Fibroblast of the aortic adventitia (primary cell): ENCODE measurements around the gene EID3. TPM values are rescaled to one million over a fixed set of nuclear protein-coding genes. Genes with fewer than 3 reads are reported as not detected.
A peak's percentile ranks its signal among the peaks of the same experiment; 100 is the strongest.

Source experiments
- DNase-seq: peaks from one replicate; pipeline ENCODE4 v3.0.0-alpha.2; 2010; ENCODE audit warnings: low read depth
- H3K4me3 ChIP-seq: 2 replicates; pipeline ENCODE4 v1.5.1; 2011; ENCODE audit warnings: low read depth, mild to moderate bottlenecking, control low read depth, low read length, moderate library complexity
- total RNA-seq: library from RNA; depleted of rRNA; stranded (reverse); fragments of >200 nt; gene quantifications from 2 replicates; pipeline ENCODE4 v1.2.3, GENCODE V29; 2012; ENCODE audit warnings: low replicate concordance
- TF ChIP-seq, protein P1 (sequence below): IDR thresholded peaks from 2 replicates; pipeline ENCODE4 v1.5.1; 2011; ENCODE audit warnings: mild to moderate bottlenecking, low read length, control low read depth, inconsistent platforms; ENCODE audit not compliant: insufficient read depth

EID3 gene
- total RNA-seq, 1 donor, result 14.9 TPM

GRCh38 chr12:104290320-104290719, 13.2 kb upstream of the EID3 start:
- TF ChIP-seq, protein P1, sequence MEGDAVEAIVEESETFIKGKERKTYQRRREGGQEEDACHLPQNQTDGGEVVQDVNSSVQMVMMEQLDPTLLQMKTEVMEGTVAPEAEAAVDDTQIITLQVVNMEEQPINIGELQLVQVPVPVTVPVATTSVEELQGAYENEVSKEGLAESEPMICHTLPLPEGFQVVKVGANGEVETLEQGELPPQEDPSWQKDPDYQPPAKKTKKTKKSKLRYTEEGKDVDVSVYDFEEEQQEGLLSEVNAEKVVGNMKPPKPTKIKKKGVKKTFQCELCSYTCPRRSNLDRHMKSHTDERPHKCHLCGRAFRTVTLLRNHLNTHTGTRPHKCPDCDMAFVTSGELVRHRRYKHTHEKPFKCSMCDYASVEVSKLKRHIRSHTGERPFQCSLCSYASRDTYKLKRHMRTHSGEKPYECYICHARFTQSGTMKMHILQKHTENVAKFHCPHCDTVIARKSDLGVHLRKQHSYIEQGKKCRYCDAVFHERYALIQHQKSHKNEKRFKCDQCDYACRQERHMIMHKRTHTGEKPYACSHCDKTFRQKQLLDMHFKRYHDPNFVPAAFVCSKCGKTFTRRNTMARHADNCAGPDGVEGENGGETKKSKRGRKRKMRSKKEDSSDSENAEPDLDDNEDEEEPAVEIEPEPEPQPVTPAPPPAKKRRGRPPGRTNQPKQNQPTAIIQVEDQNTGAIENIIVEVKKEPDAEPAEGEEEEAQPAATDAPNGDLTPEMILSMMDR, result no peak
- peak overlapping the region; percentile 97 for H3K4me3 ChIP-seq
- DNase-seq, result peak; percentile 34

GRCh38 chr12:104290855-104291254, 12.7 kb upstream of the EID3 start:
- TF ChIP-seq, protein P1, result no peak

DNA sequence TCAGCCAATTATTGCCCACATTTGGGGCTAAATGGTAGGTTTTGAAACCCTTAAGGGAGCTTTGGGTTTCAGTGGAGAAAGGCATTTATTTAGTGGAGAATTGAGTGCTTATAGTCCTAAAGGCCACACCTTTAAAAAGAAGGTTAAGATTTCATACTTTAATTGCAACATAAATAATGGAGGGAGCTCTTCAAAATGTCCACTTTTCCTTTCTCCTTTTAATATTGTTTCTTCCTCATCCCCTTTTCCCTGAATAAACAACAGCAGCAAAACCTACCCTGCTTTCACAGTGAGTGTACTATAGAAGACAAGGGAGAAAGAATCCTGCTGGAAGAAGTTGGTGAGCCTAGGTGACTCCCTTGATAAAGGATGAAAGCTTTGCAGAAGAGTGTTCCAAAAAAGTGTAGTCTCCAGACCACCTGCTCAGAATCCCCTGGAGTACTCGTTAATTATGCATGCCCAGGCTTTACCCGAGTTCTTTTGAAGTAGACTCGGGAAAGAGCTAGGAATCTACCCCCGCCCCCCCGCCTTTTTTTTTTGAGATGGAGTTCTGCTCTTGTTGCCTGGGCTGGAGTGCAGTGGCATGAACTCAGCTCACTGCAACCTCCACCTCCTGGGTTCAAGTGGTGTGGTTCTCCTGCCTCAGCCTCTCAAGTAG, 11.5 kb upstream of the EID3 start:
- TF ChIP-seq, protein P1, result no peak
- peak; percentile 4 for DNase-seq
- H3K4me3 ChIP-seq, result peak overlapping the region; percentile 49

More at GRCh38 chr12:104290855-104291254, 12.7 kb upstream of the EID3 start:
- peak; percentile 39 for DNase-seq
- peak overlapping the region; percentile 97 for H3K4me3 ChIP-seq

DNA sequence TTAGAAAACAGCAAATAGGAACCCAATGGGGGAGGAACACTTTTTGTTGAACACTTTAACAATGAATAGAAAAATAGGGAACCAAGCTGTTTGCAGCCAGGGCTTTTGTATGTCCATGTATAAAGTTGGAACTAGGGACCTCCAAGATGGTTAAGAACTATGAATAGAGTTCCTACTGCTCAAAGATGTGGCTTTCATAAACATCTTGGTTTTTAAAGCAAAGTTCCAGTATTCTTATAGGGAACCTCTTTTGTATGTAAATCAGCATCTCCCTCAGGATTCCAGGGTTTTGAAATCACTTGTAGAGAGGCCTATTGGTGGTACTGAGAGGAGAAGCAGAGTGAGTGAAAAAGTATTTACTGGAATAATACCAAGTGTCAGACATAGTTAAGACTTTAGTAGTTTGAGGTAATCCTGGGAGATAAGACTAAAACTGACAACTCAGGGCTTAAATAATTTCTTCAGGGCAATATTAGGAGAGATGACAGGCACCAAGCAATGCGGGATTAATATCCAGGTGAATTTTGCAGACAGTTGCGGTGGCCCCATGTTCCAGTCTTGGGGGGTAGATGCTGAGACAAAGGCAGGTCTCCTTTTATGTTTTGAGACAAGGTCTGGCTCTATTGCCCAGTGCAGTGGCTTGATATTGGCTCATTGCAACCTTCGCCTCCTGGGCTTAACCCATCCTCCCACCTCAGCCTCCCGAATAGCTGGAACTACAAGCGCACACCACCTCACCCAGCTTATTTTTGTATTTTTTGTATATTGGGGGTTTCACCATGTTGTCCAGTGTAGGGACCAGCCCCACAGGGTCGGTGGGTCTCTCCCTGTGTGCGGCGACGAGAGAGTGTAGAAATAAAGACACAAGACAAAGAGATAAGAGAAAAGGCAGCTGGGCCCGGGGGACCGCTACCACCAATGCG, 10.4 kb upstream of the EID3 start:
- peak; percentile 59 for DNase-seq
- H3K4me3 ChIP-seq, result peak overlapping the region; percentile 51

GRCh38 chr12:104294158-104294859, 9.2 kb upstream of the EID3 start:
- DNase-seq, result peak; percentile 53
- H3K4me3 ChIP-seq, result peak overlapping the region; percentile 46
- TF ChIP-seq, protein P1, result peak; percentile 38

More for the DNA sequence above, 10.4 kb upstream of the EID3 start:
- TF ChIP-seq, protein P1, result no peak

DNA sequence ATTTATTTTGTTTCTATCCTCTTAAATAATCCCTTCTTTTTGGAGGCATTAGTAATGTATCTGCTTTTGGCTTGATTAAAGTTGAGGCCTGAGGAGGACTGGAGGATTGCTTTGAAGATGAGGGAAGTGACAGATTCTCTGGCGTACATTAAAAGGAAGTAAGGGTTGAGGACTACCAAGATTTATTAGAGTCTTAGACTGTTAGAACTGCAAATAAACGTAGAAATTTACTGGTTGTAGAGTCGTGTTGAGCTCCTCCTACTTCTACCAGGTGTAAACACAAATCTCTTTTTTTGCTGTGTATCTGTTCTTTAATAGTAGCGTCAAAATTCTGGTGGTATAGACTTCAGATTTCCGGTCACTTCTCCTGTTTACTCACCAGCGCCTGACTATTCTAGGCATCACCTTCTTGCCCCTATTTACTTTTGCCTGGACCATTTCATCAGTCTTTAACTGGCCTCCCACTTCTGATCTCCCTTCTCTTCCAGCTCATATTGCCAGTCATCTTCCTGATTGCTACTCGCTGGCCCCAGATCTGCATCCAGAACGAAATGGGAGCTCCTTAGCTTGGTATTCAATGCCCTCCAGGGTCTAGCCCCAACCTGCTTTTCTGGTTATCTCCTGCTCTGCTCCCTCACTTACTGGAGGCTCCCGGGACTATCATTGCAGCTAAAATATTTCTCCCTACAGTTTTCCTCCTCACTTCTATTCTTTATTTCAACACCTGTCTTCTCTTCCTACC, 8.4 kb upstream of the EID3 start:
- H3K4me3 ChIP-seq, result peak overlapping the region; percentile 46
- TF ChIP-seq, protein P1, result no peak
- peak; percentile 11 for DNase-seq
